ENCODE data around the gene ALAS1. TPM values are rescaled to one million over a fixed set of nuclear protein-coding genes. Genes with fewer than 3 reads are reported as not detected.

Gene ALAS1
- total and polyA plus RNA-seq, 2 experiments from 2014 or later = 17.8 to 42.8 TPM

DNA sequence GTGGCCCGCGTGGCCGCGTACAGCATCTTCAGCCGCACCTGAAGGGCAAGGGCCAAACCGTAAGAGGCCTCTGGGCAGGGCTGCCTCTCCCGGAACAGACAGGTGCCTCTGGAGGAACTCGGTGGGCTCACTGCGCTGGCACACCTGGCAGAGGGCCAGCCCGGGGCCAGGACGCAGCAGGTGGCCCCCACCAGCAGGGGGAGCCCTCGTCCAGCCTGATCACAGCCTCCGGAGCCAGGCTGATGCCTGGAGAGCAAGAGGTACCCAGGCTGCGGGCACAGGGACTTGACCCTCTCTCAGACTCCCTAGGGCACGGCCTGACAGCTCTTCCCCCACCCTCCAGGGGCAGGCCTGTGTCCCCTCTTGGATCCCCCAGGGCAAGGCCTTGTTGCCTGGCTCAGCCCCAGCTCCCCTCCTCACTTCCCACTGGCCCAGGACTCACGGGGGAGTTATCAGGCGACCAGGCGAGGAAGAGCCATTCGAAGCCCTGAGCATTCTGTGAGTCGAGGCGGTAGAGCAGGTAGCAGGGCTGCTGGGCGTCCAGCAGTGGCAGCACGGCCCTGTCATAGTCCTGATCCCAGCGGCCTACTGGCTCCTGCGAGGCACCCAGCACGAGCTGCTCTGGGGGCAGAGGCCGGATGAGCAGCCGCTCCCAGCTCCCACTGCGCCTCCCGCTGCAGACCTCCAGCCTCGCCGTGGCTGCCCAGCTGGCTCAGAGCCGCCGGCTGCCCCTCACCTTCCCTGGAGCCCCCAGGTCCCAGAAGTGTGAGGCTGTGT, 33.7 kb downstream of the ALAS1 start:
- Mint-ChIP-seq H3K4me3 (no peak overlapping the region), H3K27ac (no peak overlapping the region), H3K9me3 (no peaks in the 10 kb centered on the region), H3K36me3 (ENCODE audit: low read depth) (peaks cover 24% of the 10 kb centered on the region), H3K4me1 (peaks cover 18% of the 10 kb centered on the region), H3K27me3 (ENCODE audit: insufficient read depth, low read depth, poor library complexity) (peaks cover 9% of the 10 kb centered on the region)
- H4K20me1 ChIP-seq (replicated peaks; ENCODE audit: insufficient read depth) = 0 out of 2 replicates have a peak, but pooled peaks cover 5% of the 10 kb centered on the region
- DNase-seq (ENCODE audit: low spot score) = peak; percentile 81
- H2AFZ ChIP-seq = no peak overlapping the region
- H3K27me3 ChIP-seq (ENCODE audit: insufficient read depth) = no peaks in the 10 kb centered on the region
- H3K4me2 ChIP-seq = no peak overlapping the region
- peak; percentile 87 for ATAC-seq
- no peak overlapping the region for H3K4me3 ChIP-seq
- no peak overlapping the region for H3K27ac ChIP-seq (ENCODE audit: low read depth)
- 0 out of 2 replicates have a peak, but pooled peaks cover 8% of the 10 kb centered on the region for H3F3A ChIP-seq (replicated peaks; ENCODE audit: low read depth)
- peaks cover 6% of the 10 kb centered on the region for H3K4me1 ChIP-seq (ENCODE audit: insufficient read depth)
- peaks cover 3% of the 10 kb centered on the region; the same call in 1 of the 2 replicates for H3K36me3 ChIP-seq (ENCODE audit: insufficient read depth)
- TF ChIP-seq, protein P1, sequence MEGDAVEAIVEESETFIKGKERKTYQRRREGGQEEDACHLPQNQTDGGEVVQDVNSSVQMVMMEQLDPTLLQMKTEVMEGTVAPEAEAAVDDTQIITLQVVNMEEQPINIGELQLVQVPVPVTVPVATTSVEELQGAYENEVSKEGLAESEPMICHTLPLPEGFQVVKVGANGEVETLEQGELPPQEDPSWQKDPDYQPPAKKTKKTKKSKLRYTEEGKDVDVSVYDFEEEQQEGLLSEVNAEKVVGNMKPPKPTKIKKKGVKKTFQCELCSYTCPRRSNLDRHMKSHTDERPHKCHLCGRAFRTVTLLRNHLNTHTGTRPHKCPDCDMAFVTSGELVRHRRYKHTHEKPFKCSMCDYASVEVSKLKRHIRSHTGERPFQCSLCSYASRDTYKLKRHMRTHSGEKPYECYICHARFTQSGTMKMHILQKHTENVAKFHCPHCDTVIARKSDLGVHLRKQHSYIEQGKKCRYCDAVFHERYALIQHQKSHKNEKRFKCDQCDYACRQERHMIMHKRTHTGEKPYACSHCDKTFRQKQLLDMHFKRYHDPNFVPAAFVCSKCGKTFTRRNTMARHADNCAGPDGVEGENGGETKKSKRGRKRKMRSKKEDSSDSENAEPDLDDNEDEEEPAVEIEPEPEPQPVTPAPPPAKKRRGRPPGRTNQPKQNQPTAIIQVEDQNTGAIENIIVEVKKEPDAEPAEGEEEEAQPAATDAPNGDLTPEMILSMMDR (conservative IDR thresholded peaks at IDR 0.05; ENCODE audit: low read depth in 2 of 2) = peak; percentile 73 to 94
- TF ChIP-seq POLR2AphosphoS5 (IDR thresholded peaks at IDR 0.05; ENCODE audit: low read depth) = no peak
- peaks cover 10% of the 10 kb centered on the region; the same call in 1 of the 2 replicates for H3K79me2 ChIP-seq (replicated peaks; ENCODE audit: insufficient read depth)
- H3K9me2 ChIP-seq (ENCODE audit: insufficient read depth) = no peaks in the 10 kb centered on the region

DNA sequence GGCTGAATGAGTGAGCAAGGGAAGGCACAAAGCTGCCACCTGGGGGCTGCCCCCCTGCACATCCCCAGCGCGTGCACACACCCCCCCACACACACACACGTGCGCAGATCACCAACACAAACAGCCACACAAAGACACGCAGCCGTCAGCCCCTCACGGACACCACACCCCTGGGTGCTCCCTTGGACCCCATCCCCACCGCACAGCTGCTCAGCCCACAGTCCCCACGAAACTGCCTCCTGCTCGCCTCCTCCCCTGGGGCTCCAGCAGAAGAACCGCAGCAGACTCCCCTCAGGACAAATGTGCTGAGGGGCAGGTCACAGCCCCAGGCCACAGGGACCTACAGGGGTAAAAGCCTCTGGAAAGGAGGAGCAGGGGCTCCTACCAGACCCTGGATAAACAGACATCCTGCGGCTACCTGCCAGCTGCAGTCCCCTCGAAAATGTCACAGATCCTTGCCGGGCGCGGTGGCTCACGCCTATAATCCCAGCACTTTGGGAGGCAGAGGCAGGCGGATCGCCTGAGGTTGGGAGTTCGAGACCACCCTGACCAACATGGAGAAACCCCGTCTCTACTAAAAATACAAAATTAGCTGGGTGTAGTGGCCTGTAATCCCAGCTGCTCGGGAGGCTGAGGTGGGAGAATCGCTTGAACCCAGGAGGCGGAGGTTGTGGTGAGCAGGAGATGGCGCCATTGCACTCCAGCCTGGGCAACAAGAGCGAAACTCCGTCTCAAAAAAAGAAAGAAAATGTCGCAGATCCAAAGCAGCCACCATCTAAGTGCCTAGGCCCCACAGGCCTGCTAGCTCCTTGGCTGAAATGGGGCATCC, 34.5 kb downstream of the ALAS1 start:
- H3F3A ChIP-seq (replicated peaks; ENCODE audit: low read depth) = 0 out of 2 replicates have a peak, but pooled peaks cover 8% of the 10 kb centered on the region
- no peak overlapping the region for H3K4me3 ChIP-seq
- Mint-ChIP-seq H3K27me3 (ENCODE audit: insufficient read depth, low read depth, poor library complexity) (peaks cover 8% of the 10 kb centered on the region), H3K4me1 (peaks cover 26% of the 10 kb centered on the region), H3K9me3 (no peaks in the 10 kb centered on the region), H3K27ac (no peak overlapping the region), H3K4me3 (no peak overlapping the region), H3K36me3 (ENCODE audit: low read depth) (peaks cover 24% of the 10 kb centered on the region)
- ATAC-seq (no peak), DNase-seq (ENCODE audit: low spot score) (no peak)
- H3K4me2 ChIP-seq = no peak overlapping the region
- H4K20me1 ChIP-seq (replicated peaks; ENCODE audit: insufficient read depth) = 0 out of 2 replicates have a peak, but pooled peaks cover 5% of the 10 kb centered on the region
- H3K4me1 ChIP-seq (ENCODE audit: insufficient read depth) = peaks cover 14% of the 10 kb centered on the region
- no peaks in the 10 kb centered on the region for H3K27me3 ChIP-seq (ENCODE audit: insufficient read depth)
- H3K9me2 ChIP-seq (ENCODE audit: insufficient read depth) = no peaks in the 10 kb centered on the region
- peaks cover 3% of the 10 kb centered on the region; the same call in 1 of the 2 replicates for H3K36me3 ChIP-seq (ENCODE audit: insufficient read depth)
- H2AFZ ChIP-seq = no peak overlapping the region
- no peak for TF ChIP-seq POLR2AphosphoS5 (IDR thresholded peaks at IDR 0.05; ENCODE audit: low read depth)
- TF ChIP-seq, protein P1 (conservative IDR thresholded peaks at IDR 0.05; ENCODE audit: low read depth in 2 of 2) = peak; percentile 53 to 70
- no peak overlapping the region for H3K27ac ChIP-seq (ENCODE audit: low read depth)
- H3K79me2 ChIP-seq (replicated peaks; ENCODE audit: insufficient read depth) = peaks cover 16% of the 10 kb centered on the region

All from GM23338 (cell line).